GM18505 (cell line): ENCODE measurements around the gene YPEL5.
"Not testable (repeated sequence)": the region's sequence is repeated elsewhere in the genome, so short reads cannot be mapped to it uniquely, and the experiment has no call there.

ENCODE experiments used
- ATAC-seq: cut with Tn5 transposase; IDR thresholded peaks from one replicate; pipeline ENCODE4 v1.9.1; 2021; ENCODE audit not compliant: unreplicated experiment
- POLR2A ChIP-seq: IDR thresholded peaks from 4 replicates; pipeline ENCODE4 v1.6.1; 2011; ENCODE audit warnings: borderline replicate concordance; ENCODE audit not compliant: insufficient read depth, insufficient read length; ENCODE audit errors: extremely low read depth

Gene YPEL5

DNA sequence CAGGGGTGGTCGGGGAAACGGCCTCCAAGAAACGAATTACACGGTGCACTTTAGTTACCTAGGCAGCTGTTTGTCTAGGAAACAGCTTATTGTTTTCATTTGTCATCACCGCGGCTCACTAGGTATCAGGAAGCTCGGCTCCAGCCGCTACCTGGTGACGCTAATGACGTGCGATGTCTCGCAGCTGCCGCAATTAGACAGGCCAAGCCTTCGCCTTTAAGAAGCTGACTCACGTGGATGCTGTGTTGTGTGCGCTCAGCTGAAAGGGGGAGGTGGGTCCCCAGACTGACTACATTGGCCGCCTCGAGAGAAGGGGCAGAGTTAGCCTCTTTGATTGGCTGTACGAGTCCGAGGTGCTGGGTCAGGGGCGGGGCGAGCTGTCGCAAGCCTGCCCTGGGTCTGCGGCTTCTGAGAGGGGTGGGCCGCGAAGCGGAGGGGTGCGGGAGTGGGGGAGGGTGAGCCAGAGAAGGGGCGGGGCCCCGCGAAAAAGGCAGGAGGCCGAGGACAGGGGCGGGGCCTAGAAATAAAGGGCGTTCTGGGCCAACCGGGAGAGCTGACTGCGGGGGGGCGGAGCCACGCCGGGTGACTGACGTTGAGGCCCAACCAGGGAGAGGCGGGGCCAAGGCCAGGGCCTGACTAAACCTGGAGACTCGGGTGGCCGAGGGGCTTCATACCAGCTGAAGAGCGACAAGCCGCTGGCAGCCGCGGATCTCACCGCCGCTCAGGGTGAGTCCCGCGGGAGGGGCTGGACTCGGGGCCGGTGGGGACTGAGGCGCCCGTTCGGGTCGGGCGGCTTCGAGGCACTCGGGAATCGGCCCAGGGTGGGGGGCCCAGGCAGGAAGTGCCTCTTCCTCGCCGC, at the start of gene YPEL5:
TSS of gene YPEL5 (plus strand) at position 671 of the 859 bp plus-strand sequence. CDS start 9,645 bp downstream, outside the sequence.
- peak; percentile 62 for TF ChIP-seq POLR2A
- peak; percentile 88 for ATAC-seq

DNA sequence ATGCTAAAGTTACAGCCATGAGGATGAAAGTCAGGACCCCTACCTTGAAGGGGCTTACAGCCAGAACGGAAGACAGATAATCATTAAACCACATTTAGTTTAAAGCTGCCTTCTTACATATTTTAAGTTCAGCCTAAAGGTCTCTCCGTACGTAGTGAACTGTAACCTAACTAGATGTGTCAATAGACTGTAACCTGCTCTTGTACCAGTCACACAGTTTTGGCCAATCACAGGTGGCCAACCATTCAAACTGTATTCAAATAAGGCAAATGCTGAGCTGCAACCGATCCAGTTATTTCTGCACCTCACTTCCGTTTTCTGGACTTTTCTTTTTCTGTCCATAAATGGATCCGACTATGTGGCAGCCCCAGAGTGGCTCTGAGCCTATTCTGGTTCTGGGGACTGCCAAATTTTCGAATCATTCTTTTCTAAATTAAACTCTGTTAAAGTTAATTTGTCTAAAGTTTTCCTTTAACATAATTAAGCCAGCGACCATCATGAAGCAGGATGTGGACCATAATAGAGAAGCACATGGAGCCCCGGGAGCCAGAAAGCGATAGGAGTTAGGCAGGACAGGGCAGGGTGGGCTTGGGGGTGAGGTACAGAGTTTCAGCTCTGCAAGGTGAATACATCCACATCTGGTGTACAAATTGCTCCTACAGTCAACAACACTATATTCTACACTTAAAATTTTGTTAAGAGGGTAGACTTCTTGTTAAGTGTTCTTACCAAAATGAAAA, 48.4 kb upstream of the YPEL5 start:
- no peak for TF ChIP-seq POLR2A
- no peak for ATAC-seq

DNA sequence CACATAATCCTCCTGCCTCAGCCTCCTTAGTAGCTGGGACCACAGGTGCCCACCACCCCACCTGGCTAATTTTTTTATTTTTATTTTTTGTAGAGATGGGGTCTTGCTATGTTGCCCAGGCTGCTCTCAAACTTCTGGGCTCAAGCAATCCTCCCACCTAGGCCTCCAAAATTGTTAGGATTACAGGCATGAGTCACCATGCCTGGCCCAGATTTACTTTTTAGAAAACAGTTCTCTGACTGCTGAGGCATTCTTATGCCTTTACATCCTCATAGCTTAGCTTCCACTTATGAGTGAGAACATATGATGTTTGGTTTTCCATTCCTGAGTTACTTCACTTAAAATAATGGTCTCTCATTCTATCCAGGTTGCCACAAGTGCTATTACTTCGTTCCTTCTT, 47.4 kb upstream of the YPEL5 start:
- not testable (repeated sequence) for ATAC-seq

DNA sequence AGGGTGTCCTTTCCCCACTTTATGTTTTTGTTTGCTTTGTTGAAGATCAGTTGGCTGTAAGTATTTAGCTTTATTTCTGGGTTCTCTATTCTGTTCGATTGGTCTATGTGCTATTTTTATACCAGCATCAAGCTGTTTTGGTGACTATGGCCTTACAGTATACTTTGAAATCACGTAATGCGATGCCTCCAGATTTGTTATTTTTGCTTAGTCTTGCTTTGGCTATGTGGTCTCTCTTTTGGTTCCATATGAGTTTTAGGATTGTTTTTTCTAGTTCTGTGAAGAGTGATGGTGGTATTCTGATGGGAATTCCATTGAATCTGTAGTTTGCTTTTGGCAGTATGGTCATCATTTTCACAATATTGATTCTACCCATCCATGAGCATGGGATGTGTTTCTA, 46.1 kb upstream of the YPEL5 start:
- not testable (repeated sequence) for ATAC-seq

DNA sequence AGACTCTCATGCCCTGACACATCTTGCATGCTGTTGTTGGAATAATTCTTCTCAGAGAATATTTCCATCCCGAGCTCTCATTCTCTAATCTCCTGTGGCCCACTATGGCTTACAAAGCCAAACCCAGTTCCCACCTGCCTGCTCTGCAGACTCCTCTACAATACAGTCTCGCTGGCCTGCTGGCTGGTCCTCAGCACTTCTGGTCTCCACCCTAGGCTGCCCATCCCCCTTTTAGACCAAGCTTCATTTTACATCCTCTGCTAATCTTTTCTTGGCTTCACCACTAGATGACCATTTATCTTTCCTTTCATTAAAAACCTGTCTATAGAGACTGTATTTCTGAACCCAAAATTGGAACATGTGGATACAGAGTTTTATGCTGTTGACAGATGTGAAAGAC, 42.5 kb upstream of the YPEL5 start:
- ATAC-seq = no peak
- TF ChIP-seq POLR2A = no peak

DNA sequence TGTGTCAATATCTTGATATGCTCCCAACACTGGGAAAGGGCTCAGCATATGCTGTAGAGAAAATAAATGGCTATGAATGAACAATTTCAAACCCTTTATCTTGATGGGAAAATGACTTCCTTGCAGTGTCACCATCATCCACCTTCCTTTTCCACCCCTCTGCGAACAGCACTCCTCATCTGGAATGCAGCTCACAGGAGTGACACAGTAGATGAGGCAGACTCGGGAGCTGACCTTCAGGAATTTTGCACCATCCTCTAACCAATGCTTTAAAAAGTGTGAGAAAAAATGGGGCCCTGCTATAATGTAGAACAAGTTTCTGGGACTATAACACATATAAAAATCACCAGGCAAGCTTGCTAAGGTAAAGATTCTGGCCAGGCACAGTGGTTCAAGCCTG, 41.3 kb upstream of the YPEL5 start:
- TF ChIP-seq POLR2A = no peak
- no peak for ATAC-seq

DNA sequence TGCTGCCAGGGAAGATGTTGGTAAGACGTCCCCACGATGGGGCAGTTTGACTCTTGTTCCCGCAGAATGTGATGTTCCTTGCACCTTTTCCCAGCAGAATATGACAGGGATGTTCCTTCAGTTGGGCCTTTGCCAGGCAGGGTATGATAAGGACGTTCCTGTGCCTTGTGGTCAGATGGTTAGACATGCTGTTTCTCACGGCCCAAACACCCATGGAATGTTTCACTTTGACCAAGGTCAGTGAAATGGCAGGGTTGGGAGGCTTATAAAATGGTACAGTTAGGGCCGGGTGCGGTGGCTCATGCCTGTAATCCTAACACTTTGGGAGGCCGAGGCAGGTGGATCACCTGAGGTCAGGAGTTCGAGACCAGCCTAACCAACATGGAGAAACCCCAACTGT, 40.3 kb upstream of the YPEL5 start:
- no peak for TF ChIP-seq POLR2A
- no peak for ATAC-seq

DNA sequence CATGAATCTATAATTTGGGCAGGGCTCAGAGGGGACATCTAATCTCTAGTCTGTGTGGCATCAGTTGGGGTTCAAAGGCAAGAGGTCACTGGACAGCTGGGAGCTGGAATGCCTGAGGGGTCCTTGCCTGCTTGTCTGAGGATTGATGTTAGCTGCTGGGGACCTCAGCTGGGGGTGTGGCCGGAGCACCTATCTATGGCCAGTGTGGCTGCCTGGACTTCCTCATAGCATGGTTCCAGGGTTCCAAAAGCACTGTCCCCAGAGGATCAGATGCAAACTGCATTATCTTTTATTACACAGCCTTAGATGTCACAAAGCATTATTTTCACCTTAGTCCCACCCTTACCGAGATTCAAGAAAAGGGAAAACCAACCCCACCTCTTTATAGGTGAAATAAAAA, 38.6 kb upstream of the YPEL5 start:
- no peak for ATAC-seq
- TF ChIP-seq POLR2A = no peak

DNA sequence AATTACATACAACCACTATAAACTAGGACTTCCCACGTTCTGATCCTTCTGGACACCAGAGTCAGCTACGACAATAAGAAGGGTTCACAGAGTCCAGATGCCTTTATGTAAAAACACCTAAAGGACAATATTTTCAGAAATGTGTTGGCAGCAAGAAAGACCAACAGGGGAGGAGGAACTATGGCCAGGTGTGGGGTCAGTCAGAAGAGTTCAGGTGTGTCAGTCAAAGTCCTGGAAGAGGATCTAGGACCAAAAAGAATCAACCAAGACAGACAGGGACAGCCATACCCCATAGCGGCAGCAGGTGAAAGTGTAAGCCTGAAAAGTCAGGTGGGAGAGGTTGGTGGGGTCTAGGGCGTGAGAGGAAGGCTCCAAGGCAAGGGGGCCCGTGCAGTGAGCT, 38.0 kb upstream of the YPEL5 start:
- TF ChIP-seq POLR2A = no peak
- ATAC-seq = no peak

DNA sequence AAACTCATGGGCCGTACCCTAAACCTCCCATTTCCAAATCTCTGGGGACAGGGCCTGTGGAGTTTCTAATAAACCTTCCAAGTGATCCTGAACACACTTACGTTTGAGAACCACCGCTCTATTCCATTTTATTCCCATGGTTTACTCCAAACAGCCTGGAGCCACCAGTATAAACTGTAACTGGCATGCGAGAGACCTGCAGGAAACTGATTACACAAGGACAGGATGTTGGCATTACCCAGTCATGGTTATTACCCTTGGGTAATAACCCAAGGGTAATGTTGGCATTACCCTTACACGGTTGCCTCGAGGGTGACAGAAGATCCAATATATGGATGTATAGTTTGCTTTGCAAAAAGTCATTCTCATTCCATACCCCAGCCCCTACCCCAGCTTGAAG, 37.0 kb upstream of the YPEL5 start:
- no peak for TF ChIP-seq POLR2A
- no peak for ATAC-seq

DNA sequence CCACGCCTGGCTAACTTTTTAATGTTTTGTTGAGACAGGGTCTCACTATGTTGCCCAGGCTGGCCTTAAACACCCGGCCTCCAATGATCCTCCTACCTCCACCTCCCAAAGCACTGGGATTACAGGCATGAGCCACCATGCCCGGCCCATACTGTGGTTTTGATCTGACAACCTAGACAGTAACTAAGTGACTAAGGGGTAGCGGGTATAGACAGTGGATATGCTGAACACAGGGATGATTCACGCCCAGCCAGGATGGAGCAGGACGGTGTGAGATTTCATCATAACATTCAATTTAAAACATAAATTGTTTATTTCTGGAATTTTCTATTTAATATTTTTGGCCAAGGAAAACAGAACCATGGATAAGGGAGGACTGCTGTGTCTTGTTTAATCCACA, 36.0 kb upstream of the YPEL5 start:
- no peak for ATAC-seq
- no peak for TF ChIP-seq POLR2A

DNA sequence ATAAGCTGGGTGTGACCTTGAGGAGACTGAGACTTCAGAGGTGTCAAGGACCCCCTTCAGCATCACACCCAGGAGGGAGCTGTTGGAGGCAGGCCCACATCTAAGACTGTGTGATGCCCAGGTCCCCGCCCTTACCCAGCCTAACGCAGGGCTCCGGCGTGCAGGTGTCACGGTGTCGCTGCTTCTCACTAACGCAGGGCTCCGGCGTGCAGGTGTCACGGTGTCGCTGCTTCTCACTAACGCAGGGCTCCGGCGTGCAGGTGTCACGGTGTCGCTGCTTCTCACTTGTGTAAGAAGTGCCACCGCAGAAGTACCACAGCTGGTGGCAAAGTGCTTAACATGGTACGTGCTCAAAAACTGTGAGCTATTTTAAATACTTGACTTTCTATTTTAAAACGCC, 35.6 kb upstream of the YPEL5 start:
- not testable (repeated sequence) for ATAC-seq

DNA sequence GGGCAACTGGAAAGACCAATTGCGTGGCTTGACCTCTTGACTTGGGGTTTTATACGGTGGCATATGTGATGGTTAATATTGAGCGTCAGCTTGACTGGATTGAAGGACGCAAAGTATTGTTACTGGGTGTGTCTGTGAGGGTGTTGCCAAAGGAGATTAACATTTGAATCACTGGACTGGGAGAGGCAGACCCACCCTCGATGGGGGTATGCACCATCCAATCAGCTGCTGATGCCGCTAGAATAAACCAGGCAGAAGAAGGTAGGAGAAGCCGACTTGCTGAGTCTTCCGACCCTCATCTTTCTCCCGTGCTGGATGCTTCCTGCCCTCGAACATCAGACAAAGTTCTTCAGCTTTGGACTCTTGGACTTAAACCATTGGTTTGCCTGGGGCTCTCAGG, 34.2 kb upstream of the YPEL5 start:
- ATAC-seq = no peak
- no peak for TF ChIP-seq POLR2A

DNA sequence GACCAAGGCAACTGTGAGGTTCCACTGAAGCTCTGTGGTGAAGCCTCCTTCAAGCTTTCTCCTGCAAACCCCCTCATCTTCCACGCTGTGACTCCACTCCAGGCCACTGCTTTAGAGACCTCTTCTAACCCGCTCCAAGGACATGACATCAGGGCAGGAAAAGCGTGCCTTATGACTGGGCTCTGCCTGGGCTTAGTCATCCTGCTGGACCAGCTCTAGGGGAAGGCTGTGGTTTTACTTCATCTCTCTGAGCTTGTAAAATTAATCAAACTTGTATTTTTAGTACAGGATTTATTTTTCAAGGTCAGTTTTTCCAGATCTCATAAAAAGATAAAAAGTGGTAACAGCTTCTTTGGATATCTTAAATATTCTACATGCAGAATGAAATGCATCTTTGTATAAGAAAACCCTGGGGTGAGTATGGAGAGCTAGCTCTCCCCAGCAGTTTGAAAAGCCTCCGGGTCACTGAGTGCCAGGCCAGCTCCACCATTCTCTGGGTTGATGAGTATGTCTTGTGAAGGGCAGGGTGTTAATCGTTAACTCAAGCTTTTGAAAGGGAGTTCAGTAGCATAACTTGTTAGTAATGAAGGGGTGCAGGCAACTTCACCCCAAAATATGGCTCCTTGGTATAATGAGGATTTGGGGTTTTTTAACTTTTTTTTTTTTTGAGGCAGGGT, 33.1 kb upstream of the YPEL5 start:
- TF ChIP-seq POLR2A = no peak

More for the DNA sequence above, 33.1 kb upstream of the YPEL5 start:
- no peak for ATAC-seq
